Kidney capillary endothelial cell (primary cell): Measurements from ENCODE around the gene SLC5A2.
A peak's percentile ranks its signal among the peaks of the same experiment; 100 is the strongest.
"Not testable (repeated sequence)": the region's sequence is repeated elsewhere in the genome, so short reads cannot be mapped to it uniquely, and the experiment has no call there.

Experiments used
- DNase-seq: peaks from one replicate; pipeline ENCODE4 v3.0.0-alpha.2; 2018; ENCODE audit warnings: low spot score

Gene SLC5A2

GRCh38 chr16:31483081-31483480 lies at the start of gene SLC5A2:
TSS of gene SLC5A2 (plus strand) at chr16:31483123. CDS start at chr16:31483137, 14 bp downstream.
- no peak for DNase-seq

GRCh38 chr16:31435341-31436220 lies 47.3 kb upstream of the SLC5A2 start:
- no peak for DNase-seq

GRCh38 chr16:31436221-31437045 lies 46.5 kb upstream of the SLC5A2 start:
- no peak for DNase-seq

- no peak for DNase-seq
Observed at GRCh38 chr16:31438414-31438813, 44.5 kb upstream of the SLC5A2 start.

DNA sequence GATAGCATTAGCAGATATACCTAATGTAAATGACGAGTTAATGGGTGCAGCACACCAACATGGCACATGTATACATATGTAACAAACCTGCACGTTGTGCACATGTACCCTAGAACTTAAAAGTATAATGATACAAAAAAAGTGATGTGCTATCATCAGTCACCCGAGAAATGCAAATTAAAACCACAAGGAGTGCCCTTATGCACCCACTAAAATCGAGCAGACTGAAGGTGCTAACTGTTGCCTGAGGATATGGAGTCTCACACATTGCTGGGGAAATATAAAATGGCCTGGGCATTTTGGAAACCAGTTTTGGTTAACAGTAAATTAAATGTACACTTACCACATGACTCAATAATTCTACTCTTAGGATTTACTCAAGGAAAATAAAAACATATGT lies 43.9 kb upstream of the SLC5A2 start:
- DNase-seq = not testable (repeated sequence)

DNA sequence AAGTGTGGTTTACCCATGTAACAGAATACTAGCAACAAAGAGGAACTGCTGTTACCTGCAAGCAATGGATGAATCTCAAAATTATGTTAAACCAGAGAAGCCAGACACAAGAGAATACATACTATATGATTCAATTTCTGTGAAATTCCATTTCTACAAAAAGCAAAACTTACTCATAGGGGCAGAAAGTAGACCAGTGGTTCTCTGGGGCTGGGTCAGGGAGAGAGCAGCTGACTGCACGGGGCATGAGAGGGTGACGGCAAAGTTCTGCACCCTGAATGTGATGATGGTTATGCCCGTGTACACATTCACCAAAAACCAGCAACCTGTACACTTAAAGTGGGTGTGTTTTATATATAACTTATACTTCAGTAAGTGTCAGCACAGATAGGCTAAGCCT lies 43.4 kb upstream of the SLC5A2 start:
- no peak for DNase-seq

DNA sequence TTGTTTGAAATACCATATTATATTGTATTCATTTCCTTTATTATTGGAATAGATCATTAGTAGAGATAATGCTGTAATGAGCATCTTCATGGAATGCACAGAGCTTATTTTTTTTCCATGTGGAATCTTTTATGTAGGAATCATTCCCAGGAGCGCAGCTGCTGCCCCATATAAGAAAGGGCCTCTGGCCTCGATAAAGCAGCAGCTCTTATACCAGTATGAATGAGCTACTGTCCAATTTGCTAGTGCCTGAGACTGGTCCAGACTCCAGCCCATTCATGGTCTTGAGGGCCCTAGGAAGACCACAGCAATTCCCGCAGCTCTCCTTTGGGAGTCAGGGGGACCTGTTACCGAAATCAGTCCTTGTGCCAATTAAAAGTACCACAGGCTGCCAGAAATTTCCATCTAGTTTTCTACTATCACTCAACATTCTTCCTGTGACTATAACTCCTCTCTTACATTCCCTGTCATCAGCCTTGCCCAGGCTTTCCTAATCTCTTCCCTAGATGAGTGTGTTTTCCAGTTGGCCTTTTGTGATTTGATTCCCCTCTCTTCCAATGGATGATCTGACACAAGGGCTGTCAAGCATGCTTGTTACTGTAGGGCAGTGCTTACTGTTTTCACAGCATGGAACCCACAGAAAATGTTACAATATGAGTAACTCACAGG lies 42.3 kb upstream of the SLC5A2 start:
- no peak for DNase-seq

GRCh38 chr16:31441956-31442355 lies 41.0 kb upstream of the SLC5A2 start:
- no peak for DNase-seq

DNA sequence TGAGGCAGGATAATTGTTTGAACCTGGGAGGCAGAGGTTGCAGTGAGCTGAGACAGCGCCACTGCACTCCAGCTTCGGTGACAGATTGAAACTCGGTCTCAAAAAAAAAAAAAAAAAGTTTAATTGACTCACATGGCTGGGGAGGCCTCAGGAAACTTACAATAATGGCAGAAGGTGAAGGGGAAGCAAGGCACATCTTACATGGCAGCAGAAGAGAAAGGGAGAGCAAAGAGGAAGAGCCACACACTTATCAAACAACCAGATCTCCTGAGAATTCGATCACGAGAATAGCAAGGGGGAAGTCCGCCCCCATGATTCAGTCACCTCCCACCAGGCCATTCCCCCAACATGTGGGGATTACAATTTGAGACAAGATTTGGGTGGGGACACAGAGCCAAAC lies 37.0 kb upstream of the SLC5A2 start:
- DNase-seq = not testable (repeated sequence)

GRCh38 chr16:31451201-31451600 lies 31.7 kb upstream of the SLC5A2 start:
- DNase-seq = no peak

GRCh38 chr16:31451681-31452351 lies 31.1 kb upstream of the SLC5A2 start:
- DNase-seq = no peak

DNA sequence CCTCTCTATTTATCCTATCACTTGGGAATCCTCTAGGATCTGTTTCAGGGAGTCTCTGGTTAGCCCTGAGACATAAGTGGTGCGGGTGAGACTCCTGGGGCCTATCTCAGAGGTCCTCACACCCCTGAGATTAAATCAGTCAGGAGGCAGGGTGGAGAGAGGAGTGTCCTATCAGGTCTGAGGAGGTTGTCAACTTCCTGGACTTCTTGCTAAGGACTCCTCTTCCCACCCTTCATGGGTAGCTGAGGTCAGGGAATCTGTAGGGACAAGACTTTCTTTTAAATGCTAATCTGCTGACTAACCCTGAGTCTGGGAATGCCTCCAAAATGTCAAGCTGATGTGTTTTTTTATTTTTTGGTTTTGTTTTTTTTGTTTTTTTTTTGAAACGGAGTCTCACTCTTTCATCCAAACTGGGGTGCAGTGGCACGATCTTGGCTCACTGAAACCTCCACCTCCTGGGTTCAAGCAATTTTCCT lies 30.3 kb upstream of the SLC5A2 start:
- no peak for DNase-seq

DNA sequence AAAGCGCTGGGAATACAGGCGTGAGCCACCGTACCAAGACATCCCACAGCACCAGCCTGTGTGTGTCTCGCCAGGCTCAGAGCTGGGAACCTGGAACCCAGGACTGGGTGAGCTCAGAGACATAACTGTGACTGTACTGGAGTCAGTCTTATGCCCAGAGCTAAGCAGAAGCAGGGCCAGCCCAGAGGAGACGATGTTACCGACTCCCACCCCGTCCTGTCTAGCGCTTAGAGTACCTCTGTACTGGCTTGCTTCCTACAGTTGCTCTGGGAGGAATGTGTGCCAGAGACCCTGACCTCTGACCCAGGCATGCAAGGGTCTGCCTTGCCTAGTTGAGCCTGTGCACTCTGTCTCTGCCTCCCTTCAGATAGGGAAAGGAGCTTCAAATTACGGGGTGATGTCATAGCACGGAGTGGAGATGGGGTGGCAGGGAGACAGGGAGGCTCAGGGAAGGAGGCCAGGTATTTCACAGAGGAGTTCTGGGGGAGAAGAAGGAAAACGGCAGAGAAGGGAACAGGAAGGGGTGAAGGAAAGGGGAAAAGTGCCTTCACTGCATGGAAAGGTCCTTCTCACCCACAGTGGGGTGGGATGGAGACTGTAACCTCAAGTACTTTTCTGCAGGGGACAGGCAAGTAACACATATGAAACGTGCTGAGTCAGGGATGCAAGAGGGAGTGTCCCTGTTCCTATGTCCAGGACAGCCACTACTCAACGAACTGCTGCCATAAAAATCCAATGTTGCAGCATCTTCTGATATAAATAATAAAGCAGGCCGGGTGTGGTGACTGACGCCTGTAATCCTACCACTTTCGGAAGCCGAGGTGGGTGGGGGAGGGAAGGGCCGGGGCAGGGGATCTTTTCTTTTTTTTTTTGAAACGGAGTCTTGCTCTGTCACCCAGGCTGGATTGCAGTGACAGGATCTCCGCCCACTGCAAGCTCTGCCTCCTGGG lies 29.4 kb upstream of the SLC5A2 start:
- no peak for DNase-seq

DNA sequence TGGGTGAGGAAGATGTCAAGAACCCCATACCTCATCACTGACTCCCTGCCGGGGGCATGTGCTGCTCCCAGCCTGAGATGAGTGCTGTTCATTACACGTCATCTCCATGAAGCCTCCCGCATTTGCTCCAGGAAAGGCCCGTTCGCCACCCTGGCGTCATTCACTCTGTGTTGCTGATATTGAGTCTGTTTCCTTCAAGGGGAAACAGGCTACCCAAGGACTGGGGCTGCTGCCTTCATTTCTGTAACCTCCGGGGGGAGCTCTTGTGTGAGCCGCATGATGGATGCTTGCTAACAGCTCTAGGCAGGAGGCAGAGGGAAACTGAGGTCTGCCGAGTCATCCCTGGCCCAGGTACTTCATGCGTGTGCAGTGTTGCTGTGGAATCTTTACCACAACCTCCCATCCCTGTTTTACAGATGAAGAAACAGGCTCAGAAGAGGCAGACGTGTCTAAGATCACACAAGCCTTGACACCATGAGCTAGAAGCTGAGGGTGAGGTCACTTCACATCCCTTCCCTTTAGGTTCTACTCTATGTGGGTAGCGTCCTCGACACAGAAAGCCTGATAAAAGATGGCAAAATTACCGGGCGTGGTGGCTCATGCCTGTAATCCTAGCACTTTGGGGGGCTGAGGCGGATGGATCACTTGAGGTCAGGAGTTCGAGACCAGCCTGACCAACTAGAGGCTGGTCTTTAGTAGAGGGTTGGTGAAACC lies 27.2 kb upstream of the SLC5A2 start:
- DNase-seq = no peak

DNA sequence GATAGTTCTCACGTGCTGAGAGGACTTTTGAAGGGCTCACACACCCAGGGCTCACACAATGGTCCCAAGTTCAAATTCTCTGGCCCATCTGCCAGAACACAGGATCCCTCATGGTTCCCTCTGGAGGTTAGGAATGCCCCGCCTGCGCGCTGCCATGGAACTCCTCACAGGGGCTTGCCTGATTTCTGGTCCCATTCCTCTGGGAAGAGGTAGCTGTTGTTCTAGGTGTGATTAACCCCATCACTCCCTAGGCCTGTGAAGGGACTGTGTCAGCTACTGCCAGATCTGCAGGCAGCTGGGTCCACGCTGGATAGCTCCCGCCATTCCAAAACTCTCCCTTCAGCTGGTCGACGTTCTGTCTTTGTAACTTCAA lies 25.9 kb upstream of the SLC5A2 start:
- DNase-seq = no peak

- no peak for DNase-seq
Observed at GRCh38 chr16:31458073-31458843, 24.7 kb upstream of the SLC5A2 start.

DNA sequence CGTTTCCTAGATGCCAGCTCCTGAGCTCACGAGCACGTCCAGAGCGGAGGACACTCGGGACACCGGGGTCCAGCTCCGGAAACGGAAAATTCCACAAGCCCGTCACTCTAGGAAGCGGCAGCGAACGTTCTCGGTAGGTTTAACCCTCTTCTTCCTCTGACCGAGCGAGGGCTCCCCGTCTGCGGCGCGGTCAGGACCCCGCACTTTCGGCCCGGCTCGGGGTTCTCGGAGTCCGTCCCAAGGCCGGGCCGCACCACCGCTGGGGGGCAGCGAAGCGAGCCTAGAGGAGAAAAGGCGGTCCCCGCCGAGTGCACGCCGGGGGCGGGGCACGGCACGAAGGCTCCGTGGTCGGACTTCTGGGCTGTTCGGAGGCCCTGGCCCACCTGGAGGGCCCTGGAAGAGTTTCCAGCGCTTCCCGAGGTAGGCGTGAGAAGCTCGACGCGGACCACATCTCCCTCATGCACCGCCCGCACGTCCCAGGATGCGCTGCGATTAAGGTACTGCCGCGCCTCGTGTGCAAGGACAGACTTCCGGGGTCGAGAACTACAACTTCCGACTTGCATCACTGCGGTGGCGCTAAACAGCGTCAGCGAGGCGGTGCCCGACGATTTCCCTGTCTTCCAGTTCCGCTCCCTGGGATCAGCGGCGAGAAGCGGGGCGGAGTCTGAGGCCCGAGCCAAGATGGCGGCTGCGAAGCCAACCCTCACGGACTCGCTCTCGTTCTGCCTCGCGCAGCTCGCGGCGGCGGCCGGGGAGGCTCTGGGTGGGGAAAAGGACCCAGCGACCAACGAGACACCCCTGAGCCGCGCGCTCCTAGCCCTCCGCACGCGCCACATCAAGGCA lies 23.9 kb upstream of the SLC5A2 start, which contains the start of gene ARMC5:
Gene ARMC5, plus strand, starts transcription at position 658 of the 843 bp plus-strand sequence. Its CDS starts 24 bp downstream, at position 682.
- DNase-seq = peak; percentile 97
